ENCODE data around the gene TMEM140. TPM values are rescaled to one million over a fixed set of nuclear protein-coding genes. Genes with fewer than 3 reads are reported as not detected.
"Not testable (repeated sequence)": the region's sequence is repeated elsewhere in the genome, so short reads cannot be mapped to it uniquely, and the experiment has no call there.

Gene TMEM140
- total RNA-seq, 3 donors from 2014 or later = 14.7 to 30.1 (median 20.9) TPM

DNA sequence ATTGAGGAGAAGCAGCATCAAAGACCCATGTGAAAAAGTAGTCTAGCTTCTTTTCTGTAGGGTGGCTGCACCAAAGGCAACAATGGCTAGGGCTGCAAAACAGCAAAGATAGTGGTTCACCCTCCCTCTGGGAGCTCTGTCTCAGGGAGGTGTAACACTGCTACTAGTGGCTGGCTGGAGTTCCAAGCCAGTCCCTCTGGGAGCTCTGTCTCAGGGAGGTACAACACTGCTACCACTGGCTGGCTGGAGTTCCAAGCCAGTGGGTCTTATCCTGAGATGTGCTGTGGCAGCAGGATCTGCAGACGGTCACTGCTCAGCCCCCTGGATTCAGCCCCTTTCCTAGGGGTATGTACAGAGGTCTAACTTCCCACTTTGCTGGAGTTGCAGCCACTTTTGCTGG is 37.9 kb upstream of the TMEM140 start:
- intact Hi-C loops (cut with DNase I, micrococcal nuclease) = no loop called here
- H3K4me1 ChIP-seq (ENCODE audit: low read depth) = no peaks in the 10 kb centered on the region
- TF ChIP-seq, protein P1, sequence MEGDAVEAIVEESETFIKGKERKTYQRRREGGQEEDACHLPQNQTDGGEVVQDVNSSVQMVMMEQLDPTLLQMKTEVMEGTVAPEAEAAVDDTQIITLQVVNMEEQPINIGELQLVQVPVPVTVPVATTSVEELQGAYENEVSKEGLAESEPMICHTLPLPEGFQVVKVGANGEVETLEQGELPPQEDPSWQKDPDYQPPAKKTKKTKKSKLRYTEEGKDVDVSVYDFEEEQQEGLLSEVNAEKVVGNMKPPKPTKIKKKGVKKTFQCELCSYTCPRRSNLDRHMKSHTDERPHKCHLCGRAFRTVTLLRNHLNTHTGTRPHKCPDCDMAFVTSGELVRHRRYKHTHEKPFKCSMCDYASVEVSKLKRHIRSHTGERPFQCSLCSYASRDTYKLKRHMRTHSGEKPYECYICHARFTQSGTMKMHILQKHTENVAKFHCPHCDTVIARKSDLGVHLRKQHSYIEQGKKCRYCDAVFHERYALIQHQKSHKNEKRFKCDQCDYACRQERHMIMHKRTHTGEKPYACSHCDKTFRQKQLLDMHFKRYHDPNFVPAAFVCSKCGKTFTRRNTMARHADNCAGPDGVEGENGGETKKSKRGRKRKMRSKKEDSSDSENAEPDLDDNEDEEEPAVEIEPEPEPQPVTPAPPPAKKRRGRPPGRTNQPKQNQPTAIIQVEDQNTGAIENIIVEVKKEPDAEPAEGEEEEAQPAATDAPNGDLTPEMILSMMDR (IDR thresholded peaks at IDR 0.05) = no peak
- no peaks in the 10 kb centered on the region for H3K9me3 ChIP-seq
- DNase-seq = no peak
- no peak overlapping the region for H3K4me3 ChIP-seq
- H3K36me3 ChIP-seq (ENCODE audit: low read depth) = no peaks in the 10 kb centered on the region
- ATAC-seq = no peak

DNA sequence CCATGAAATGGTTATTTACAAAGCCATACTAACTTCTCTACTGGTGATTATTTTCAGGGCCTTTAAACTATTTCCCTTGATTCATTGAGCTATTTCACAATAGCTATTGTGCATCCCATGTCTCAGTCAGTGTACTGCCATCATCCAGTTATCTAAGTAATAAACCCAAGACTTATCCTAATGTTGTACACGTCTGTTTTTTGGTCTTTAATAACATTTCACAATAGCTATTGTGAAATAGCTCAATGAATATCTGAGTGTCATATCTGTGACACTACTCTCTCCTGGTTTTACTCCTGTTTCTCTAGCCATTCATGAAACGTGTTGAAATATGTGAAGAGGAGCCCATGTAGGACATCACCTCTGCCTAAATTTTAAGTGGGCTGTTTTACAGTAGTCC is 36.5 kb upstream of the TMEM140 start:
- intact Hi-C loops (cut with DNase I, micrococcal nuclease) = no loop called here
- H3K4me1 ChIP-seq (ENCODE audit: low read depth) = no peaks in the 10 kb centered on the region
- H3K4me3 ChIP-seq = no peak overlapping the region
- DNase-seq (no peak), ATAC-seq (no peak)
- H3K9me3 ChIP-seq = no peaks in the 10 kb centered on the region
- TF ChIP-seq, protein P1 (IDR thresholded peaks at IDR 0.05) = no peak
- no peaks in the 10 kb centered on the region for H3K36me3 ChIP-seq (ENCODE audit: low read depth)

DNA sequence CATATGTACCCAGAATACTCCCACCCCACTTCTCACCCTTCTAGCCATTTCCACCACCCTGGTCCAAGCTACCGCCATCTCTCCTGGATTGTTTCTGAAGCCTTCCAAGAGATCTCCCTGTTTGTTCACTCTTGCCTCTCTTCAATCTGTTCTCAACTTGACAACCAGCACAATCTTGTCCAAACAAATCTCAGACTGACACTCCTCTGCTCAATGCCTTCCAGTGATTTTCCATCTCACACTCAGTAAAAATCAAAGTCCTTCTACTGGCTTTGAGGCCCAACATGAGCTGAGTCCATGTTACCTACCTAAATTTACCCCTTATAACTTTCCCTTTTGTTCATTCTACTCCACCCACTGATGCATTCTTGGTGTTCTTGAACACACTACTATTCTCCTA is 33.2 kb upstream of the TMEM140 start:
- no peak for DNase-seq
- Histone ChIP-seq H3K9me3 (no peaks in the 10 kb centered on the region), H3K36me3 (ENCODE audit: low read depth) (no peaks in the 10 kb centered on the region), H3K4me3 (no peak overlapping the region), H3K4me1 (ENCODE audit: low read depth) (no peaks in the 10 kb centered on the region)
- intact Hi-C loops (cut with DNase I, micrococcal nuclease) = no loop called here
- no peak for ATAC-seq
- TF ChIP-seq, protein P1 (IDR thresholded peaks at IDR 0.05) = no peak

DNA sequence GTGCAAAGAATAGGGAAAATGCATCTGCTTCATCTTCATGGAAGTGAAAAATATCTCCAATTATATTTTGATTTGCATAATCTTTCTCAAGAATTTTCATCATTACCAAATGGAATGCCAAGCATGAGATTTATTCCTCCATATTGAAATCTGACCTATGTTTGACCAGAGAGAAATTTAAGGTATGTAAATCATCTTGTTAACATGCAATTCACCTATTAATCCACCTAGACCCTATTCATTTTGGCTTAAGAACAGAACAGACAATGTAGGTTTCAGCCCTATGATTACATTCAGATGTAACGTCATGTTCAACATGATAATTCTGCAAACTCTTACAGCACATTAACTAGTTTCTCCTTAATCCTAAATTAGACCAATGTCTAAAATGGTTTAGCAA is 30.8 kb upstream of the TMEM140 start:
- Histone ChIP-seq H3K4me3 (no peak overlapping the region), H3K9me3 (peaks cover 11% of the 10 kb centered on the region), H3K4me1 (ENCODE audit: low read depth) (no peaks in the 10 kb centered on the region), H3K36me3 (ENCODE audit: low read depth) (no peaks in the 10 kb centered on the region)
- TF ChIP-seq, protein P1 (IDR thresholded peaks at IDR 0.05) = no peak
- ATAC-seq (no peak), DNase-seq (no peak)
- intact Hi-C loops (cut with DNase I, micrococcal nuclease) = no loop called here

DNA sequence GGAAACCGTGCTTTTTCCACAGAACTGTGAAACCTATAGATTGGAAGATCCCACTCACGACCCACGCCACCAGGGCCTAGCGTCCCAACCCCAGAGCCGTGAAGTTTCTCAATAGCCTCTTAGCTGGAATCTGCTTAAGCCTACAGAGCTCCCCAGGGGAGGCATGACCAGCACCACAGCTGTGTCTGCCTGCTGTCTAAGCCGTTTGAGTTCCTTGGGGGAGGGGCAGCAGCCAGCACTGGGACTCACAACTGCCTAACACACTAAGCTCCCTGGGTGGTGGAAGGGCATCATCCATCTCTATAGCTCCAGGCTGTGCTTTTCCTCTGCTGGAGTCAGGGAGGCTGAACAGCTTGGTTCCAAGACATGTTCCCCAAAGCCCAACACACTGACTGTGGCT is 26.0 kb upstream of the TMEM140 start:
- H3K9me3 ChIP-seq = peaks cover 11% of the 10 kb centered on the region
- intact Hi-C loops (cut with DNase I, micrococcal nuclease) = no loop called here
- no peaks in the 10 kb centered on the region for H3K36me3 ChIP-seq (ENCODE audit: low read depth)
- no peak for DNase-seq
- H3K4me3 ChIP-seq = no peak overlapping the region
- TF ChIP-seq, protein P1 (IDR thresholded peaks at IDR 0.05) = no peak
- ATAC-seq = no peak
- H3K4me1 ChIP-seq (ENCODE audit: low read depth) = no peaks in the 10 kb centered on the region

DNA sequence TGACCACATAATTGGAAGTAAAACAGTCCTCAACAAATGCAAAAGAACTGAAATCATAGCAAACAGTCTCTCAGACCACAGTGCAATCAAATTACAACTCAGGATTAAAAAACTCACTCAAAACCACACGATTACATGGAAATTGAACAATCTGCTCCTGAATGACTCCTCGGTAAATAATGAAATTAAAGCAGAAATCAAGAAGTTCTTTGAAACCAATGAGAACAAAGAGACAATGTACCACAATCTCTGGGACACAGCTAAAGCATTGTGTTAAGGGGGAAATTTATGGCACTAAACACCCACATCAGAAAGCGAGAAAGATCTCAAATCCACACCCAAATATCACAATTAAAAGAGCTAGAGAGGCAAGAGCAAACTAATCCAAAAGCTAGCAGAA is 23.2 kb upstream of the TMEM140 start:
- ATAC-seq; intact Hi-C loops (cut with DNase I, micrococcal nuclease); DNase-seq; H3K36me3 ChIP-seq (ENCODE audit: low read depth); H3K4me1 ChIP-seq (ENCODE audit: low read depth); H3K4me3 ChIP-seq: not testable (repeated sequence)
- peaks cover 11% of the 10 kb centered on the region for H3K9me3 ChIP-seq

Measured in mucosa of descending colon (tissue), 3 donors.